ENCODE results near the gene PIP5K1B.

Gene PIP5K1B

GRCh38 chr9:68708513-68708912 lies 3.5 kb downstream of the PIP5K1B start:
- DNase-seq: no peak

DNA sequence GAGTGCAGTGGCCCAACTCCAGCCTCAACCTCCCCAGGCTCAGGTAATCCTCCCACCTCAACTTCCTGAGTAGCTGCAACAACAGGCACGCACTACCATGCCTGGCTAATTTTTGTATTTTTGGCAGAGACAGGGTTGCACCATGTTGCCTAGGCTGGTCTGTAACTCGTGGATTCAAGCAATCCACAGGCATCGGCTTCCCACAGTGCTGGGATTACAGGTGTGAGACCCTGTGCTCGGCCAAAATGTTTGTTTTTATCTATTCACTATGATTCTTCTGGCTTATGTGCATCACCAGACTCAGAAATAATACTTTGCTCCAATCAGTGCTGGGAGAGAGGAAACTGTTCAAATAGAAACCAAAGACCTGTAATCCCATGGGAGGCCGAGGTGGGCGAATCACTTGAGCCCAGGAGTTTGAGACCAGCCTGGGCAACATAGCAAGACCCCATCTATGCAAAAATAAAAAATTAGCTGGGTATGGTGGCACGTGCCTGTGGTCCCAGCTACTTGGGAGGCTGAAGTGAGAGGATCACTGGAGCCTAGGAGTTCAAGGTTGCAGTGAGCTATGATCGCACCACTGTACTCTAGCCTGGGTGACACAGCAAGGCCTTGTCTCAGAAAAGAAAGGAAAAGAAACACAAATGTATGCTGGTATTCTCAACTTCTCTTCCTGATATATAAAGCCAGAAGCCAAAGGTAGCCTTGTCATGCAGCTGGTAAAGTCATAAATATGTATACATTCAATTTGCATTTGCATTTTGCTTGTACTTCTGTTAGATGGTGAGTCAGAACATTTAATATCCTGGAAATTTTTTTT lies 4.5 kb downstream of the PIP5K1B start:
- no peak for DNase-seq

GRCh38 chr9:68710111-68710471 lies 5.1 kb downstream of the PIP5K1B start:
- no peak for DNase-seq

- DNase-seq: no peak
Measured at GRCh38 chr9:68711281-68711680, 6.2 kb downstream of the PIP5K1B start.

- no peak for DNase-seq
Measured at GRCh38 chr9:68711932-68712331, 6.9 kb downstream of the PIP5K1B start.

- DNase-seq: no peak
Measured at GRCh38 chr9:68714416-68715180, 9.6 kb downstream of the PIP5K1B start.

GRCh38 chr9:68715181-68715456 lies 10.1 kb downstream of the PIP5K1B start:
- no peak for DNase-seq

GRCh38 chr9:68717552-68718443 lies 12.8 kb downstream of the PIP5K1B start:
- no peak for DNase-seq

- no peak for DNase-seq
Measured at GRCh38 chr9:68719847-68720246, 14.8 kb downstream of the PIP5K1B start.

DNA sequence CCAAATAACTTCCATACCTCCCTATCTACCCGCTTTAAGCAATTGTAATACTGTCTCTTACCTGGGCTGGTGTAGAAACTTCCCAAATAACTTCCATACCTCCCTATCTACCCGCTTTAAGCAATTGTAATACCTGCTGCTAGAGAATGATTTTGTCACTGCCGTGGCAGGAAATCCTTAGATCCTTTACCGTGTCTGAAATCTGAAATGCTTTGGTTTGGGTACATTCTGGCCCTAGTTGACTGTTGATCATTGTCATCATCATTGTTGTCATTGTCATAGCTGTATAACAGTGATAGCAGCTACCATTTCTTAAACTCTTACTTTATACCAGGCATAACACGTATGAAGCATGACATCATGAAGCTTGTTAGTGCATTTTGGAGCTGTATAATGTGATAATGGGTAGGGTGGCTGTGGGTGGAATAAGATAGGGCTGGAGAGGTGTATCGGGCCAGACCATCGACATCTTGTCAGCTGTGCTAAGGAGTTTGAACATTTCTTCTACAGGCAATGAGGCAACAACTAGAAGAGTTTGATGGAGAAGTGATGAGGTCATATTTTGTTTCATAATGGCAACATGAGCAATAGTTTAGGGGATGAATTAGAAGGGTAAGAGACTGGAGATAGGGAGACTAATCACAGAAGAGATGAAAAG lies 15.7 kb downstream of the PIP5K1B start:
- DNase-seq: no peak

DNA sequence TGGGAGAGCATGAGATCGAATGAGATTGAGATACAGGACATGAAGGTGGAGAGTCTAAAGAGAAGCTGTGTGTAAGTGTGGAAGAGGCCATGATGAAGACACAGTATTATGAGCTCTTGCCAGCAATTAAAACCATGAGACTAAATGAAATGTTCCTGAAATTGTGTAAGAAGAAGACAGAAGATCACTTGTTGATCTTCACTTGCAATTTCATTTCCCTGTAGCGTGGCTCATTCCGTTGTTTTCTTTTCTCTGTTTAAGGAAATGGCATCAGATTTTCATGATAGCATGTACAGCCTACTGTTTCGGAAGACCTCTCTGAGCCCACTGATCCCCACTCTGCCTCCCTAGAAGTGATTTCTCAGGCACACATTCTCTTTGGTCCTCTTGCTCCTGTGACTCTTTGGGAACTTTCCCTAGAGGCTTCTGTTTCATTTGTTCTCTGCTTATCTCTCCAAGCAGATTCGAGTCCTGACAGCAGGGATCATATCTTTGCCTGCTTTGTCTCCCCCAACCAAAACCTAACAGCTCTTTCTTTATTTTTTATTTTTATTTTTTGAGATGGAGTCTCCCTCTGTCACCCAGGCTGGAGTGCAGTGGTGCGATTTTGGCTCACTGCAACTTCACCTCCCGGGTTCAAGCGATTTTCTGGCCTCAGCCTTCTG lies 16.8 kb downstream of the PIP5K1B start:
- no peak for DNase-seq

GRCh38 chr9:68725070-68725469 lies 20.0 kb downstream of the PIP5K1B start:
- no peak for DNase-seq

DNA sequence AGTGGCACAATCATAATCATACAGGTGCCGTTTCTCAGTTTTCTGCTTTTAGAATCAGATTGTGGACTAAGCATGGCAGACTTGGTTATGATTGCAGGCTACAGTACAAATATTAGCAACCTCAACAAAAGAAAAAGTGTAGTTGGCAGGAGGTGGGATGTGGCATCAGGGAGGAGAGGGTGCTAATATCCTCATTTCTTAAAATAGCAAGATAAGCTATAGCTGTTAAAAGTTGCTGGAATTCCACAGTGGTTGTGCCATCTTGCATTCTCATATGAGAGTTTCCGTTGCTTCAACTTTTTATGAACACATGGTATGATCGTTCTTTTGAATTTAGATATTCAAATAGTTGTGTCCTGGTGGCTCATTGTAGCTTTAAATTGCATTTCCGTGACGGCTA lies 21.4 kb downstream of the PIP5K1B start:
- no peak for DNase-seq

- DNase-seq: no peak
Measured at GRCh38 chr9:68727636-68728035, 22.6 kb downstream of the PIP5K1B start.

DNA sequence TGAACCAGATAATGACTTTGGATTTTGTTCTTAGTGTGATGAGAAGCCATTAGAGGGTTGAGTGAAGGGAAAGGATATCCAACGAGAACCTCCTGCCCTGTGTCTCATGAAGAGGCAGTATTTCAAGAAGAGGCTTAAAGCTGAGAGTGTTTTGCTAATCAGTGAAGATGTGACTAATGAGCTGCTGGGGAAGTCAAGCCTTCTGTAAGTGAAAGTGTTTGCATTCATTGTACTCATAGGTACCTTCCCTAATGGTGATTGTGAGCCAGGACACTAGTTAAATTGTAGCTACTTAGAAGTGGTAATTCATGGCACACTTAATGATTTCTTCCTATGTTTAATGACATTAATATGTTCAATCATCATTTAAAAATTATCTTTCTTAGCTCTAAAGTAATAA lies 23.7 kb downstream of the PIP5K1B start:
- no peak for DNase-seq

DNA sequence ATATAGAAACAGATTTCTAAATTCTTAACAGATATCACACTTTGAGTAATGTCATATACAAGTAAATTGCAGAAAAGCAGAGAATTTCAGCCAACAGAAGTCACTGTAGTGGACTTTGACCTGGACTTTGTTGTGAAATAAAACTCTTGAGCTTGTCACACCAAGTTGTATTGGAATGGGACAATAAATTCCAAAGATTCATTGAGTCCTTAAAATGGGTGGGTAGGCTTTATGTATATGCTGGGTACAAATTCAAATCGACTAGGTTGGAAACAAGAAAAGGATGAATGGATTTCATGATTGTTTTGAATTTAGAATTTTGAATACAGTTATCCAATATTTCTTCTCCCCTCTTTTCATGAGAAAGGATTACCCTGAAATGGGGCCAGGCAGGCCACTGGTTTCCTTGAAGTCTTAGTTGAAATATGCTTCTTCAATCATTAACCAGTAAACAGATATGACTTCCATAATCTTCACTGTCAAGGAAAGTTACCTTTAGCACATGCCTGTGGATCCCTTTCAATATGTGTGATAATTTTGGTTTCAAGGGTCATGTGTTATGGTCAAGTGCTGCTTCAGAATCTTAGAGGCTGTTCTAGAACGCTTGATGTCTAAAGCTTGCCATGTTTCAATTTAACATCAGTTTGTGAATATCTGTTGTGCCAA lies 25.7 kb downstream of the PIP5K1B start:
- no peak for DNase-seq

DNA sequence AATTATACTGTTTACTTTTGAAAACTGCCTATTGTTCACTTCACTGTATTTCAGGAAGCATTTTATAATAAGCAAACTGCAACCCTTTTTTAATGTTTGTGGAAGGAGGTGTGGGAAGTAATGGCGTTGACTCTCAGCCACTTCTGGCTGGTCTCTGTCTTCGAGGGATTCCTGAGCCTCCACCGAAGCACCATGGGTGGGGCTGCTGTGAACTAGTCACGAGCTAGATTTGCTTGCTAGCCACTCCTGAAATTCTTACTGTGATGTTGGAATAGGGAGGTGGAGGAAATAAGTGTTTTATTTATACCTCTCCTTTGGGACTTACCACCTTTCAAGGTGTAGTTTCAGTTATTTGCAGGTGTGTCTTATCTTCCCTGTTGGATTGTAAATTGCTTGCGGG lies 26.8 kb downstream of the PIP5K1B start:
- DNase-seq: no peak

- no peak for DNase-seq
Measured at GRCh38 chr9:68732405-68733020, 27.5 kb downstream of the PIP5K1B start.

DNA sequence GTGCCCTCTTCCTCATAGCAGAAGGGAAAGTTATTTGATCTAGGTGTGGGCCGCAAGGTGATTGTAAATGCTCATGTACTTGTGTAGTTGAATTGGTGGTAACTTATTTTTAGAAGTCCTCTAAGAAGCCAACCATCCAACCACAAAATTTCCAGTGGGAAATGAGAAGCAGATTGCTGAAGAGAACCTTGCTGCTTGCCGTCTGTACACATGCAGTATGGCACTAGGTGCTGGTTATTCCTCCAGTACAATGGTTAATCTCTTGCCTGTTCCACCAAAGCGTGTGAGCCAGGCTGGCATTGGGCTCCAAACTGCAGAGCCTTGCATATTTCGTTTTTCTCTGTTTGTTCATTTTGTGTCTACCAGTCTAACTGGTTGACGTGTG lies 28.0 kb downstream of the PIP5K1B start:
- DNase-seq: no peak

- DNase-seq: no peak
Measured at GRCh38 chr9:68738358-68738757, 33.3 kb downstream of the PIP5K1B start.

- DNase-seq: no peak
Measured at GRCh38 chr9:68739621-68740174, 34.7 kb downstream of the PIP5K1B start.

Measured in NCI-H446 (cell line).